Fibroblast of lung (primary cell): Measurements from ENCODE around the gene MLN.

Source experiments
- CTCF ChIP-seq, 2 donors: IDR thresholded peaks in 1 of 2; conservative IDR thresholded peaks in 1 of 2; 1 replicate in 1 of 2; 2 replicates in 1 of 2; pipeline ENCODE4 v1.5.1; 2011 to 2012; ENCODE audit warnings: low read length in 2 of 2, control low read depth in 1 of 2, inconsistent platforms in 1 of 2, low read depth in 1 of 2, mild to moderate bottlenecking in 1 of 2
- EZH2 ChIP-seq: IDR thresholded peaks from 2 replicates; pipeline ENCODE4 v1.5.1; 2012; ENCODE audit warnings: low read length, control low read depth, mild to moderate bottlenecking; ENCODE audit errors: missing control alignments

- peak in 1 of 2 donors; percentile 19 for TF ChIP-seq CTCF (conservative IDR thresholded peaks at IDR 0.05 in 1 of 2, IDR thresholded peaks at IDR 0.05 in 1 of 2; ENCODE audit: low read depth in 1 of 2, low read length in 2 of 2)
- no peak for TF ChIP-seq EZH2
Measured at GRCh38 chr6:33822575-33823395, 19.0 kb upstream of the MLN start.
